CD4-positive, alpha-beta T cell (primary cell): ENCODE measurements around the gene MRPS31. TPM values are rescaled to one million over a fixed set of nuclear protein-coding genes. Genes with fewer than 3 reads are reported as not detected.

Source experiments
- ATAC-seq: fragments of 200-7000 bp; cut with Tn5 transposase; one replicate; pipeline ENCODE4 v1.10.0; 2022; ENCODE audit warnings: mild to moderate bottlenecking; ENCODE audit not compliant: poor library complexity
- CTCF ChIA-PET: fragments of 350-600 bp; sonication (Branson Sonifier 250); formaldehyde crosslinking; loops from one replicate; lab custom pipeline; 2021; ENCODE audit warnings: antibody characterized with exemption, inconsistent platforms; lab: Charles Lee
- POLR2A ChIA-PET: fragments of 350-600 bp; sonication (Branson Sonifier 250); formaldehyde crosslinking; loops from one replicate; lab custom pipeline; 2021; ENCODE audit warnings: antibody characterized with exemption, inconsistent platforms; lab: Charles Lee
- DNase-seq, 14 experiments: peaks; one replicate each; pipeline ENCODE4 v3.0.0-alpha.2; 2013 to 2020; ENCODE audit warnings: mixed read lengths in 2 of 14
- H3K27ac ChIP-seq, 2 donors: one replicate each; pipeline versions ENCODE4 v1.5.1 to v1.7.0; 2013; ENCODE audit warnings: low read length in 2 of 2, low read depth in 1 of 2, mild to moderate bottlenecking in 1 of 2
- H3K27me3 ChIP-seq, 2 experiments: 1 replicate in 1 of 2; 2 replicates in 1 of 2; pipeline versions ENCODE4 v1.6.1 to v1.7.0; 2013; ENCODE audit warnings: low read length in 2 of 2, control low read depth in 1 of 2, mild to moderate bottlenecking in 1 of 2, moderate library complexity in 1 of 2; ENCODE audit not compliant: insufficient read depth in 2 of 2, control insufficient read depth in 1 of 2
- H3K36me3 ChIP-seq: one replicate; pipeline ENCODE4 v1.6.1; 2013; ENCODE audit warnings: low read length, control low read depth; ENCODE audit not compliant: insufficient read depth
- H3K4me1 ChIP-seq: one replicate; pipeline ENCODE4 v1.6.1; 2013; ENCODE audit warnings: low read length, control low read depth; ENCODE audit not compliant: insufficient read depth
- H3K4me3 ChIP-seq: one replicate; pipeline ENCODE4 v1.5.1; 2013; ENCODE audit warnings: mild to moderate bottlenecking, low read length, moderate library complexity
- H3K9me3 ChIP-seq, 2 experiments: 1 replicate in 1 of 2; 2 replicates in 1 of 2; pipeline versions ENCODE4 v1.6.1 to v1.7.0; 2013; ENCODE audit warnings: low read length in 2 of 2, mild to moderate bottlenecking in 2 of 2, control low read depth in 1 of 2, moderate library complexity in 1 of 2; ENCODE audit not compliant: control insufficient read depth in 1 of 2, insufficient read depth in 1 of 2
- H3K27ac Mint-ChIP-seq: one replicate; pipeline ENCODE4 v1.8.0; 2020; ENCODE audit warnings: mixed read lengths
- H3K27me3 Mint-ChIP-seq: one replicate; pipeline ENCODE4 v1.8.0; 2021; ENCODE audit warnings: mixed read lengths
- H3K36me3 Mint-ChIP-seq: one replicate; pipeline ENCODE4 v1.8.0; 2021; ENCODE audit warnings: low read depth, mixed read lengths
- H3K4me1 Mint-ChIP-seq: one replicate; pipeline ENCODE4 v1.8.0; 2021; ENCODE audit warnings: low read depth, mixed read lengths
- H3K4me3 Mint-ChIP-seq: one replicate; pipeline ENCODE4 v1.8.0; 2020; ENCODE audit warnings: mild to moderate bottlenecking, mixed read lengths
- H3K9me3 Mint-ChIP-seq: one replicate; pipeline ENCODE4 v1.8.0; 2020; ENCODE audit warnings: mixed read lengths
- intact Hi-C, 2 experiments: fragments of 100-400 bp; cut with DNase I in 1 of 2; cut with micrococcal nuclease in 1 of 2; formaldehyde crosslinking; loops; one replicate each; pipeline versions ENCODE4 v1.15.1 to v1.9.0; 2023 to 2025; cut with DNase I, micrococcal nuclease
- total RNA-seq, 174 experiments: library from RNA in 2 of 174; stranded (reverse) in 2 of 174; gene quantifications; one replicate each; pipeline ENCODE4 v1.2.3 and lab custom pipeline; 2021 to 2026
- TF ChIP-seq, protein P1 (sequence below): fragments of 200-600 bp; IDR thresholded peaks from one replicate; pipeline ENCODE4 v1.8.0; 2022; ENCODE audit warnings: antibody characterized with exemption, mild to moderate bottlenecking

Gene MRPS31
- total RNA-seq, 2 experiments from 2014 or later: 8.3 to 9.5 TPM

DNA sequence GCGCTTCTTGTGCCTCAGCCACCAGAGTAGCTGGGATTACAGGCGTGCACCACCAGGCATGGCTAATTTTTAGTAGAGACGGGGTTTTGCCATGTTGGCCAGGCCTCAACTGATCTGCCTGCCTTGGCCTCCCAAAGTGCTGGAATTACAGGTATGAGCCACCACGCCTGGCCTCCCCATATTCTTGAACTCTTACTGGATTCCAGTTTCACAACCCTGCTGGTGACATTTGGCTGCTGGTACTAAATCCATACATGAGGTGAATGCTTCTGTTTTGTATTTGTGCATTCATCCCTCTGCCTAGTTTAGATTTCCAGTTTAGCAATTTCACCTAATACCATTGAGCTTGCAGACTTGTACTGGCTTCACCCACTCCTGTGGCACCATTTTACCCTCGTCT is 32.3 kb upstream of the MRPS31 start:
- POLR2A ChIA-PET: no interaction called here
- Histone ChIP-seq H3K4me1 (peaks cover 12% of the 10 kb centered on the region), H3K27ac (no peak overlapping the region), H3K27me3 (no peaks in the 10 kb centered on the region), H3K4me3 (no peak overlapping the region), H3K36me3 (peaks cover 67% of the 10 kb centered on the region), H3K9me3 (no peaks in the 10 kb centered on the region)
- no peaks in the 10 kb centered on the region for H3K27me3 Mint-ChIP-seq
- peaks cover 99% of the 10 kb centered on the region for H3K36me3 Mint-ChIP-seq
- TF ChIP-seq, protein P1, sequence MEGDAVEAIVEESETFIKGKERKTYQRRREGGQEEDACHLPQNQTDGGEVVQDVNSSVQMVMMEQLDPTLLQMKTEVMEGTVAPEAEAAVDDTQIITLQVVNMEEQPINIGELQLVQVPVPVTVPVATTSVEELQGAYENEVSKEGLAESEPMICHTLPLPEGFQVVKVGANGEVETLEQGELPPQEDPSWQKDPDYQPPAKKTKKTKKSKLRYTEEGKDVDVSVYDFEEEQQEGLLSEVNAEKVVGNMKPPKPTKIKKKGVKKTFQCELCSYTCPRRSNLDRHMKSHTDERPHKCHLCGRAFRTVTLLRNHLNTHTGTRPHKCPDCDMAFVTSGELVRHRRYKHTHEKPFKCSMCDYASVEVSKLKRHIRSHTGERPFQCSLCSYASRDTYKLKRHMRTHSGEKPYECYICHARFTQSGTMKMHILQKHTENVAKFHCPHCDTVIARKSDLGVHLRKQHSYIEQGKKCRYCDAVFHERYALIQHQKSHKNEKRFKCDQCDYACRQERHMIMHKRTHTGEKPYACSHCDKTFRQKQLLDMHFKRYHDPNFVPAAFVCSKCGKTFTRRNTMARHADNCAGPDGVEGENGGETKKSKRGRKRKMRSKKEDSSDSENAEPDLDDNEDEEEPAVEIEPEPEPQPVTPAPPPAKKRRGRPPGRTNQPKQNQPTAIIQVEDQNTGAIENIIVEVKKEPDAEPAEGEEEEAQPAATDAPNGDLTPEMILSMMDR: no peak
- DNase-seq (no peak), ATAC-seq (no peak)
- no peak overlapping the region for H3K4me3 Mint-ChIP-seq
- H3K9me3 Mint-ChIP-seq: no peaks in the 10 kb centered on the region
- H3K27ac Mint-ChIP-seq: no peak overlapping the region
- CTCF ChIA-PET: no interaction called here
- H3K4me1 Mint-ChIP-seq: peaks cover 8% of the 10 kb centered on the region
- intact Hi-C loops: no loop called here

DNA sequence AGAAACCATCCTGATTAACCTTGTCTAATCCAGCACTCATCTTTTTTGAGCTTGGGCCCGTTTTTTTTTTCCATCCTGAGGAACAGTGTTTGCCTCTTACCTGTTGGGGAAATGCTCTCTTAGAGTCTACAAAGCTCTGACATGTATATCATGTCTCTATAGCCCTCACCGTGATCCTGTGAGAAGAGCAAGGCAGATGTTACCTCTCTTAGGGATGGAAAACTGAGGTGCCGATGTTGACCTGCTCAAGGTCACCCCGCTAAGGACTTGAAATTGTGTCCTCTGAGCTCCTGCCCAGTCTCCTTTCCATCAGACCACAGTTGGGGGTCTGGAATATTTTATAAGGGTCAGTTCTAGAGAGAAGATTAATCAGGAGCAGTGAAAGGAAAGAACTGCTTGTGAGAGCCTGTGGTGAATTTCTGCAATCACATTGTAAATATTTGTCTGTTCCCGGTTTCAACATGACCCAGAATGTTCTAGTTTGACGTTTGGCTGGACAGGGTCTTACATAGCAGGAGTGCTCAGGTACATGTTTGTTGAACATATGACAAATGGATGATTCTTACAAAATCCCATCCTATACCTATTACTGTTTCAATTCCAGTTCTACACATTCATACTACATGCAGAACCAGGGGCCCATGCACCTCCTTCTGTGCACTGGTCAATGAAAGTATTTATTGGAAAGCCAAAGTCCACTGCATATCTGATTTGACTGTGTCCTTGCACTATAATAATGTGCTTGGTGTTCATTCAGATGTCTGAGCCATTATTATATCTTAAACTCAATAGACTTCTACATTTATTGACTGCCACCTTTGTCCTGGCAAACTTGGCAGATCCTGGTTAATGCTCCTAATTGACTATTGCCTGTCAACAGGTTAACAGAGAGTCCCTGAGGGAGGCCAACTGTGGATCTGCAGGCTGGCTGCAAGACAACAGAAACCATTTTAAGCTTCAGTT is 30.5 kb upstream of the MRPS31 start:
- H3K9me3 ChIP-seq: no peaks in the 10 kb centered on the region
- DNase-seq (no peak), ATAC-seq (no peak)
- intact Hi-C loops: no loop called here
- no peaks in the 10 kb centered on the region for H3K27me3 ChIP-seq
- H3K9me3 Mint-ChIP-seq: no peaks in the 10 kb centered on the region
- no peak overlapping the region for H3K4me3 Mint-ChIP-seq
- H3K4me3 ChIP-seq: no peak overlapping the region
- peaks cover 8% of the 10 kb centered on the region for H3K4me1 Mint-ChIP-seq
- TF ChIP-seq, protein P1: no peak
- no peak overlapping the region for H3K27ac Mint-ChIP-seq
- H3K27ac ChIP-seq: no peak overlapping the region
- H3K27me3 Mint-ChIP-seq: no peaks in the 10 kb centered on the region
- CTCF ChIA-PET: interaction anchor here (0.6 to 0.7 kb wide), 2 partner anchors 120 to 192 kb away, joined by 3 to 4 read pairs; no protein-coding TSS in a partner anchor
- H3K36me3 ChIP-seq: peaks cover 61% of the 10 kb centered on the region
- peaks cover 88% of the 10 kb centered on the region for H3K36me3 Mint-ChIP-seq
- POLR2A ChIA-PET: interaction anchor here (0.7 kb wide), 1 partner anchor 30 kb away, joined by 3 read pairs; no protein-coding TSS in a partner anchor
- peaks cover 17% of the 10 kb centered on the region for H3K4me1 ChIP-seq

DNA sequence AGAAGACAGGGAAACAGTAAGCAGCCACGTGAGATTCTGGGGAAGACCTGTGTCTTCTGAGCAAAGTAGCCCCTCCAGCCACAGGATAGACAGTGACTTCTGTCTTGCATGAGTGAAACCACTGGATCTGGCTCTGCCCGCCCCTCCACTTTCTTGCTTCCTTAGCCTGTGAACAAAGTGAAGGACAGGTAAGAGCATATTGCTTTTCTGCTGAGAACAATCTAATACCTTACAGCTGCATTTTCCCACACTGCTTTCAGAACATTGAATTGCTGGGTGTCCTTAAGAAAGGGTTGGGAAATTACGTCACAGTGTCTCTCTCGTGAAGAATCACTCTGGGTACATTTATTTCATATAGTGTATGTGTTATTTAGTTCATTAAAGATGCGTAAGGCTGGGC is 29.6 kb upstream of the MRPS31 start:
- Mint-ChIP-seq H3K4me3 (no peak overlapping the region), H3K36me3 (peaks cover 86% of the 10 kb centered on the region), H3K9me3 (no peaks in the 10 kb centered on the region), H3K4me1 (peaks cover 8% of the 10 kb centered on the region), H3K27ac (peak overlapping the region; percentile 9), H3K27me3 (no peaks in the 10 kb centered on the region)
- no peak overlapping the region for H3K27ac ChIP-seq
- no peaks in the 10 kb centered on the region for H3K9me3 ChIP-seq
- H3K4me3 ChIP-seq: no peak overlapping the region
- H3K4me1 ChIP-seq: peaks cover 17% of the 10 kb centered on the region
- ChIA-PET POLR2A (no interaction called here), CTCF (no interaction called here)
- ATAC-seq (no peak), DNase-seq (no peak)
- H3K36me3 ChIP-seq: peaks cover 55% of the 10 kb centered on the region
- intact Hi-C loops: no loop called here
- TF ChIP-seq, protein P1: no peak
- H3K27me3 ChIP-seq: no peaks in the 10 kb centered on the region
